ENCODE measurements around the gene SMAD2.

SMAD2 gene

GRCh38 chr18:47815486-47816270 is 114.8 kb downstream of the SMAD2 start:
- DNase-seq = no peak
- intact Hi-C loops (cut with DNase I) = no loop called here

GRCh38 chr18:47809420-47809819 is 121.0 kb downstream of the SMAD2 start:
- intact Hi-C loops (cut with DNase I) = no loop called here
- DNase-seq = no peak

GRCh38 chr18:47802802-47803201 is 127.7 kb downstream of the SMAD2 start:
- intact Hi-C loops (cut with DNase I) = no loop called here

GRCh38 chr18:47801817-47802216 is 128.6 kb downstream of the SMAD2 start:
- intact Hi-C loops (cut with DNase I) = no loop called here
- no peak for DNase-seq

More at GRCh38 chr18:47802802-47803201, 127.7 kb downstream of the SMAD2 start:
- no peak for DNase-seq

- intact Hi-C loops (cut with DNase I) = no loop called here
- DNase-seq = no peak
These were observed 129.7 kb downstream of the SMAD2 start for GRCh38 chr18:47800756-47801155.

GRCh38 chr18:47800248-47800647 is 130.2 kb downstream of the SMAD2 start:
- intact Hi-C loops (cut with DNase I) = no loop called here
- no peak for DNase-seq

GRCh38 chr18:47799376-47799775 is 131.1 kb downstream of the SMAD2 start:
- no peak for DNase-seq
- intact Hi-C loops (cut with DNase I) = no loop called here

- intact Hi-C loops (cut with DNase I) = no loop called here
- DNase-seq = no peak
These were observed 132.1 kb downstream of the SMAD2 start for GRCh38 chr18:47798366-47798765.

GRCh38 chr18:47797126-47797525 is 133.3 kb downstream of the SMAD2 start:
- intact Hi-C loops (cut with DNase I) = no loop called here
- DNase-seq = no peak

- intact Hi-C loops (cut with DNase I) = no loop called here
- DNase-seq = no peak
These were observed 135.0 kb downstream of the SMAD2 start for GRCh38 chr18:47795434-47795814.

- intact Hi-C loops (cut with DNase I) = no loop called here
- no peak for DNase-seq
These were observed 135.6 kb downstream of the SMAD2 start for GRCh38 chr18:47794725-47795433.

- no peak for DNase-seq
These were observed 136.8 kb downstream of the SMAD2 start for GRCh38 chr18:47793609-47794008.

GRCh38 chr18:47791461-47791985 is 138.9 kb downstream of the SMAD2 start:
- intact Hi-C loops (cut with DNase I) = no loop called here
- no peak for DNase-seq

More at GRCh38 chr18:47793609-47794008, 136.8 kb downstream of the SMAD2 start:
- intact Hi-C loops (cut with DNase I) = no loop called here

GRCh38 chr18:47790036-47790435 is 140.4 kb downstream of the SMAD2 start:
- intact Hi-C loops (cut with DNase I) = no loop called here
- no peak for DNase-seq

GRCh38 chr18:47788621-47789020 is 141.8 kb downstream of the SMAD2 start:
- intact Hi-C loops (cut with DNase I) = no loop called here
- DNase-seq = no peak

- intact Hi-C loops (cut with DNase I) = no loop called here
- no peak for DNase-seq
These were observed 148.9 kb downstream of the SMAD2 start for GRCh38 chr18:47781561-47781960.

GRCh38 chr18:47780011-47780725 is 150.3 kb downstream of the SMAD2 start:
- no peak for DNase-seq
- intact Hi-C loops (cut with DNase I) = no loop called here

GRCh38 chr18:47779381-47779780 is 151.1 kb downstream of the SMAD2 start:
- DNase-seq = no peak
- intact Hi-C loops (cut with DNase I) = loop anchor here (5.0 kb wide), 1 partner anchor 243 kb away; no protein-coding TSS in a partner anchor

- intact Hi-C loops (cut with DNase I) = loop anchor here (5.0 kb wide), 1 partner anchor 245 kb away; no protein-coding TSS in a partner anchor
- DNase-seq = no peak
These were observed 152.8 kb downstream of the SMAD2 start for GRCh38 chr18:47777626-47778025.

- peak in 16 of 42 donors; percentile 11 to 72 (median 29) for DNase-seq
- intact Hi-C loops (cut with DNase I) = loop anchor here (5.0 kb wide), 1 partner anchor 246 kb away; no protein-coding TSS in a partner anchor
These were observed 154.5 kb downstream of the SMAD2 start for GRCh38 chr18:47775961-47776360.
